SK-MEL-5 (cell line): ENCODE data around the gene NCF1. TPM values are rescaled to one million over a fixed set of nuclear protein-coding genes. Genes with fewer than 3 reads are reported as not detected.
"Not testable (repeated sequence)": the region's sequence is repeated elsewhere in the genome, so short reads cannot be mapped to it uniquely, and the experiment has no call there.

Experiments used
- DNase-seq: peaks from one replicate; pipeline ENCODE4 v3.0.0-alpha.2; 2016; ENCODE audit warnings: low read depth, low spot score
- in situ Hi-C: cut with HindIII; loops from 2 replicates; pipeline ENCODE4 v1.10.0; 2016; ENCODE audit warnings: low sequenced_read_pairs, high pct_unique_total_duplicates, low pct_unique_long_range_greater_than_20kb
- total RNA-seq: library from RNA; depleted of rRNA; stranded (reverse); fragments of >200 nt; shearing (Covaris generic); gene quantifications from 2 replicates; pipeline ENCODE4 v1.2.3, GENCODE V29; 2014; rRNA removed

NCF1 gene
- total RNA-seq, 1 experiment from 2014 or later, result not detected

DNA sequence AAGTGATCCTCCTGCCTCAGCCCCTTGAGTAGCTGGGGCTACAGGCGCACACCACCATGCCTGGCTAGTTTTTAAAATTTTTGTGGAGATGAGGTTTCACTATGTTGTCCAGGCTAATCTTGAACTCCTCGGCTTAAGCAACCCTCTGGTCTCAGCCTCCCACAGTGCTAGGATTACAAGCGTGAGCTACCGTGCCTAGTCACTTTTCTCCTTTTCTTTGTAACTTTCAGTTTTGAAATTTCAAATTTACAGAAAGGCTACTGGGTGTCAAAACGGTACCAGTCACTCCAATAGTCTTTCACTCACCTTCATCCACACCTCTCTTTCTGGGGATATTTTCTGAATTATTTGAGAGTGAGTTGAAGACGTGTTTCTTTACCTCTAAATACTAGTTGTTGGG, 1.3 kb downstream of the NCF1 start:
- in situ Hi-C loops, DNase-seq: not testable (repeated sequence)

DNA sequence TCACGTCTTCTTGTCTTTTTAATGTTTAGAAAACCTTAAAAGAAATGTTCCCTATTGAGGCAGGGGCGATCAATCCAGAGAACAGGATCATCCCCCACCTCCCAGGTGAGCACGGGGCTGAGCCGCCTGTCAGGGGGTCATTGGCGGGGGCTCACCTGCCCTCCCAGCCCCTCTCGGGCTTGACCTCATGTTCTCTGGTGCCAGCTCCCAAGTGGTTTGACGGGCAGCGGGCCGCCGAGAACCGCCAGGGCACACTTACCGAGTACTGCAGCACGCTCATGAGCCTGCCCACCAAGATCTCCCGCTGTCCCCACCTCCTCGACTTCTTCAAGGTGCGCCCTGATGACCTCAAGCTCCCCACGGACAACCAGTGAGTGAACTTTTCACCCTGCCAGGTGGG, 5.2 kb downstream of the NCF1 start:
- in situ Hi-C loops, DNase-seq: not testable (repeated sequence)

DNA sequence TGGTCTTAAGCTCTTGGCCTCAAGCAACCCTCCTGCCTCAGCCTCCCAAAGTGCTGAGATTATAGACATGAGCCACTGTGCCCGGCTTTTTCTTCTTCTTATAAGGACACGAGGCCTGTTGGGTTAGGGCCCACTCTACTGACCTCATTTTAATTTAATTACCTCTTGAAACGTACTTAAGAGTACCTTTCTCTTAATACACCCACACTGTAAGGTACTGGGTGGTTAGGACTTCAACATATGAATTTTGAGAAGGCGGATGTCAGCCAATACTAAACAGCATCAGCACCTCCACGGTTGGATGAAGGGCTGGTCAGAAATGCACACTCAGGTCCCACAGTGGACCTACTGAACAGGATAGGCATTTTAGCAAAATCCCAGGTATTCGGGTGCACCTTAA, 7.9 kb downstream of the NCF1 start:
- in situ Hi-C loops, result not testable (repeated sequence)

DNA sequence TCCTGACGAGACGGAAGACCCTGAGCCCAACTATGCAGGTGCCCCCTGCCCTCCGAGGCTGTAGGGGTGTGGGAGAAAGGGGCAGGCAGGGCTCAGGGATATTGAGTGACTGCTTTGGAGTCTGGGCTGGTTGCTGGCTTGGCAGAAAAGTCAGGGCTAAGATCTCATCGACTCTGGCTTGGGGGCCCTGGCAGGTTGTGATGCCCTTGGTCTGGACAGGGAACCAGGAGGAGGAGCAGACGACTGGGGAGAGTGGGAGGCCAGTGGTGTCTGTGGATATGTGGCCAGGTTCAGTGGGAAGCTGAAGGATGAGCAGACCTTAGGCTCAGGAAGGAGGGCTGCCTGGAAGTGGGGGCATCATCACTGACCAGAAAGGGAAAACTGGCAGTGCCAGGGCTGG, 9.8 kb downstream of the NCF1 start:
- DNase-seq, in situ Hi-C loops: not testable (repeated sequence)

More for the DNA sequence above, 7.9 kb downstream of the NCF1 start:
- DNase-seq, result not testable (repeated sequence)

DNA sequence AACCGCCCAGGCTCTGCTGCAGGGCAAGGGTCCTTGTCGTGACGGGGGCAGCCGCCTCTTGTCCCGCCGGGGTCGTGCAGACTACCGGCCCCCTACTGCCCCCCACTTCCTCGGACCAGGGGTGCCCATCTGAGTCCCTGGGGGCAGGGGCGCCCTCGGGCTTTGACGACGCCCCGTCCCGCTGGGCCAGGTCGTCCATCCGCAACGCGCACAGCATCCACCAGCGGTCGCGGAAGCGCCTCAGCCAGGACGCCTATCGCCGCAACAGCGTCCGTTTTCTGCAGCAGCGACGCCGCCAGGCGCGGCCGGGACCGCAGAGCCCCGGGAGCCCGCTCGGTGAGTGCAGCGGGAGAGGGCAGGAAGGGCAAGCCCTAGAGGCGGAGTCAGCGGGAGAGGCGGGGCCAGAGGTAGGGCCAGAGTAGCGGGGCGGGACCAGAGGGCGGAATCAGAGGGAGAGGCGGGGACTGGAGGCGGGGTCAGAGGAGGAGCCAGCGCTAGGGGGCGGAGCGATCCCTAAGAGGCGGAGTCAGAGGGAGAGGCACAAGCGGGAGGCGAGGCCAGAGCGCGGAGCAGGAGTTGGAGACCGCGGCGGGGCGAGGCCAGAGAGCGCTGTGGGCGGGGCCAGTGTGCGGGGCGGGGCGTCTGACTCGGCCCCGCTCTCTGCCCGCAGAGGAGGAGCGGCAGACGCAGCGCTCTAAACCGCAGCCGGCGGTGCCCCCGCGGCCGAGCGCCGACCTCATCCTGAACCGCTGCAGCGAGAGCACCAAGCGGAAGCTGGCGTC, 14.7 kb downstream of the NCF1 start:
- peak; percentile 91 for DNase-seq
- in situ Hi-C loops, result not testable (repeated sequence)

DNA sequence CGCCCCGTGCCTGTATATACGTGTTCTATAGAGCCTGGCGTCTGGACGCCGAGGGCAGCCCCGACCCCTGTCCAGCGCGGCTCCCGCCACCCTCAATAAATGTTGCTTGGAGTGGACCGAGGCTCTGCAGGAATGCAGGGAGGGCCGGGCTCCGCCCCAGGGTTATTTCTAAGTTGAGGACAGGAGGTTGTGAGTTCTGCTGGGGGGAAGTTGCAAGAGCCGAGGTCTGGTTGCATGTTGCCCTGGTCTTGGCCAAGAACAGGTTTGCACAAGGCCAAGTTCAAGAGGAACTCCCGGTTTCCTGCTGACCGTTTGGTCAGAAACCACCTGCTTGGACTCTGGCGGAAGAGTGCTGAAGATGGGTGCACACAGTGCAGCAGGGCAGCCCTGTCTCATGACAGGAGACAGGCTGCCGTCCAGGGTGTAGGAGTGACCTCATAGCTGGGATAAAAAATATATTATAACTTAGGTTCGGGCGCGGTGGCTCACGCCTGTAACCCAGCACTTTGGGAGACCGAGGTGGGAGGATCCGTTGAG, 15.5 kb downstream of the NCF1 start:
- in situ Hi-C loops, DNase-seq: not testable (repeated sequence)

DNA sequence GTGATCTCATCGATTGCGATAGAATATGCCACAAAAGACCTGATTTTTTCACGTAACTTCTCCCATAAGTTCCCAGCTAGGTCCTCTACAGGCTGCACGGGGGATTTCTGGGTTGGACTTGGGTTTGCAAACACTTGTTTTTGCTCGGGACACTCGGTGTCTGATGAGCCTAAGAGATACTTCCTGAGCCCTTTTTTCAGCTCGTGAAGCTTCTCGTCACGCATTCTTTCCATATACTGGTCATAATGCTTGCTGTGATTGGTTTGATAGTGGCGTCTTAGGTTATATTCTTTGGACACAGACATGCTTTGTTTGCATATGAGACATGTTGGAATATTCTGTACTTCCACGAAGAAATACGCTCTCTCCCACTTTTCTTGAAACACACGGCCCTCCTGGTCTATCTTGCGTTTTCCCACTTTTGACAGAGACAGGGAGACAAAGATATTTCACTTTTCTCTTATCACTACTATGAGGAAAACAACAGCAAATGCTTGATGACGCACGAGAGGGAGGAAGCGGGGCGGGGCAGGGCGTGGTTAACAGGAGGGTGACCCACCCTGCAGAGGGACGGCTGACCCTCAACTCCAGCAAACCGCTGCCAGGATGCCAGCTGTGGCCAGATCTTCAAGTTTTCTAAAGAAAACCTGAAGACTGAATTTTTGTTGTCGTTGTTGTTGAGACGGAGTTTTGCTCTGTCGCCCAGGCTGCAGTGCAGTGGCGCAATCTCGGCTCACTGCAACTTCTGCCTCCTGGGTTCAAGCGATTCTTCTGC, 24.2 kb downstream of the NCF1 start:
- in situ Hi-C loops, DNase-seq: not testable (repeated sequence)

DNA sequence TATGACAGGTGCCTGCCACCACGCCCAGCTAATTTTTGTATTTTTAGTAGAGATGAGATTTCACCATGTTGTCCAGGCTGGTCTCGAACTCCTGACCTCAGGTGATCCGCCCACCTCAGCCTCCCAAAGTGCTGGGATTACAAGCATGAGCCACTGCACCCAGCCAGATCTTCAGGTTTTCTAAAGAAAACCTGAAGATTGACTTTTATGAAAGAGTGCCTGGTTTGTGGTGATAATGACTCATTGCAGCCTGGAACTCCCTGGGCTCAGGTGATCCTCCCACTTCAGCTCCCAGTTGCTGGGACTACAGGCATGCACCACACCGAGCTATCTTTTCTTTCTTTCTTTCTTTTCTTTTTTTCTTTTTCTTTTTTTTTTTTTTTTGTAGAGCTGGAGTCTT, 24.8 kb downstream of the NCF1 start:
- in situ Hi-C loops, DNase-seq: not testable (repeated sequence)

DNA sequence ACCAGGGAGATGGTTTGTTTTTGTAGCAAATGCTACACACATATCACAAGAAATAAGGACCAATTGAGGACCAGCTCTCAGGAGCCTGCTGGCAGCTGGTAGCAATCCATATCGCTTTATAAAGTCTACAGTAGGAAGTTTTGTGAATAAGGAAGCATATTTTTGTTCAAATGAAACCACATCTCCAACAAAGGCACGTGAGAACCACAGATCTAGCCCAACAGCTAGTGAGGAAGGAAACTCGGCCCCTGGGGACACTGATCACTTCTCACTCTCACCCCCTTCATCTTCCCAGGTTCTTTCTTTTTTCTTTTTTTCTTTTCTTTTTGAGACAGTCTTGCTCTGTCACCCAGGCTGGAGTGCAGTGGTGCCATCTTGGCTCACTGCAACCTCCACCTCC, 42.1 kb downstream of the NCF1 start:
- DNase-seq, in situ Hi-C loops: not testable (repeated sequence)

DNA sequence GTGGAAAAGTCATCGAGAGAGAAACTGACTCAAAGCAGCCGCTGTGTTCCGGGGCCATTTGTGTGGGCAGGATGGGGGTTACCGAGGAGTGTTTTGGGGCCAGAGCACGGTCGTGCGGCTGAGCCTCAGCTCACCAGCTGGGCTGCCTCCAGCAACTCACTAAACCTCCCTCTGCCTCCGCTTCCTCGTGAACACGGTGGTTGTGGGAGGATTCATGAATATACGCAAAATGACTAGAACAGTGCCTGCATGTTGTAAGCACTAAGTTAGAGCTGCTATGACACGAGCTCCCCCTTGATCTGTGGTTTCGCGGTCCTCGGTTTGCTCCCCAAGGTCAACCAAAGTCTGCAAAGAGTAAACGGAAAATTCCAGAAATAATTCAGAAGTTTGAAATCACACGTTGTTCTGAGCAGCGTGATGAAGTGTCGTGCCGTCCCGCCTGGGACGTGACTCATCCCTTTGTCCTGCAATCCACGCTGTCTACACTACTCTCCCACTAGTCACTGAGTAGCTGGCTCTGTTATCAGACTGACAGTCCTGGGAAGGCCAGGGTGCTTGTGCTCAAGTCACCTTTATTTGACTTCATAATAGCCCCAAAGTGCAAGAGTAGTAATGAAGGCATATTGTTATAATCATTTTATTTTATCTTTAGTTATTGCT, 46.5 kb downstream of the NCF1 start:
- in situ Hi-C loops, DNase-seq: not testable (repeated sequence)

DNA sequence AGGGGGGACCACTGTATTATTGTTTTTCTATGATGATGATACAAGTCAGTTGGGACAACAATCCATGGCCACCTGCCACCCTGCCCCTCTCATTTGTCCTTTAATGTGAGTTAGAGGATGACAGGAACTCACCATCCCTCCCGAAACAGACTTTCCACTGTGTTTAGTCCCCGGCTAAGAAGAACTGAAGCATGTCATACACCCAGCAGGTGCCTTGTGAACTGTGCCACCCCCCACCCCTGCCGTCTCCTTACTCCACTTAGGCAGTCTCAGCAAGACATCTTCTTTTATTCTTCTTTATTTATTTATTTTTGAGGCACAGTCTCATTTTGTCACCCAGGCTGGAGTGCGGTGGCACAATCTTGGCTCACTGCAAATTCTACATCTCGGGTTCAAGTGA, 47.4 kb downstream of the NCF1 start:
- DNase-seq, in situ Hi-C loops: not testable (repeated sequence)

DNA sequence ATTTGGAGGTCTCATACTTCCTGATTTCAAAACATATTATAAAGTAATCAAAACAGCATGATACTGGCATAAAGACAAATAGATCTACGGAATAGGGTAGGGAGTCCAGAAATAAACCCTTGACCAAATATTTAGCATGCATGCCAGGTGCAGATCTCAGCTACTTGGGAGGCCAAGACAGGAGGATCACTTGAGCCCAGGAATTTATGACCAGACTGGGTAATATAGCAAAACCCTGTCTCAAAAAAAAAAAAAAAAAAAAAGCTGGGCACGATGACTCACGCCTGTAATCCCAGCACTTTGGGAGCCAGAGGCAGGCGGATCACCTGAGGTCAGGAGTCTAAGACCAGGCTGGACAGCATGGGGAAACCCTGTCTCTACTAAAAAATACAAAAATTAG, 56.1 kb downstream of the NCF1 start:
- DNase-seq, in situ Hi-C loops: not testable (repeated sequence)

DNA sequence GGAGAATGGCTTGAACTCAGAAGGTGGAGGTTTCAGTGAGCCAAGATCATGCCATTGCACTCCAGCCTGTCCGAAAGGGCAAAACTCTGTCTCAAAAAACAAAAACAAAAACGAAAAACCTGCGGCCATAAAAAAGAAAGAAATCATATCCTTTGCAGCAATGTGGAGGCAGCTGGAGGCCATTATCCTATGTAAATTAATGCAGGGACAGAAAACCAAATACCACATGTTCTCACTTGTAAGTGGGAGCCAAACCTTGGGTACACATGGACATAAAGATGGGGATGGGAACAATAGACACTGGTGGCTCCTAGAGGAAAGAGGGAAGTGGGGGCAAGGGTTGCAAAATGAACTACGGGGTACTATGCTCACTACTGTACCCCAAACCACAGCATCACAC, 56.6 kb downstream of the NCF1 start:
- in situ Hi-C loops, DNase-seq: not testable (repeated sequence)

Other genes with a start within 250 kb of the NCF1 start
- 140 and 146 TPM in 2 replicates for gene GTF2I, start 116.3 kb upstream of the NCF1 start, total RNA-seq
- 5.6 and 7.9 TPM in 2 replicates for gene GTF2IRD2, start 77.6 kb downstream of the NCF1 start, total RNA-seq
- 1.7 and 2.5 TPM in 2 replicates for gene CASTOR2, start 190.7 kb downstream of the NCF1 start, total RNA-seq